A673 (cell line): ENCODE results near the gene ARID5B. TPM values are rescaled to one million over a fixed set of nuclear protein-coding genes. Genes with fewer than 3 reads are reported as not detected.
A peak's percentile ranks its signal among the peaks of the same experiment; 100 is the strongest.

Source experiments
- BruUV-seq: library from RNA; stranded (reverse); fragments of 400-500 nt; replicated peaks from 2 replicates; lab custom pipeline; 2021; lab: Mats Ljungman, UMichigan
- CTCF ChIA-PET: fragments of 300-600 bp; sonication (Branson Sonifier 250); formaldehyde crosslinking; loops from one replicate; lab custom pipeline; 2022; ENCODE audit warnings: antibody characterized with exemption; lab: Charles Lee
- POLR2A ChIA-PET: fragments of 300-600 bp; sonication (Branson Sonifier 250); formaldehyde crosslinking; loops from one replicate; lab custom pipeline; 2022; ENCODE audit warnings: antibody characterized with exemption; ENCODE audit not compliant: low non-redundant PET; lab: Charles Lee
- DNase-seq: peaks from one replicate; pipeline ENCODE4 v3.0.0-alpha.2; 2015; ENCODE audit warnings: low spot score
- H3K27ac ChIP-seq: fragments of 200-600 bp; sonication (generic); 2 replicates; pipeline ENCODE4 v1.5.1; 2016; ENCODE audit warnings: mixed run types, low read depth, mild to moderate bottlenecking, mixed read lengths, antibody characterized with exemption, low read length; ENCODE audit not compliant: poor library complexity, severe bottlenecking
- H3K27me3 ChIP-seq: fragments of 200-600 bp; sonication (generic); replicated peaks from 2 replicates; pipeline ENCODE4 v1.6.1; 2017; ENCODE audit warnings: mixed run types, low read depth, mild to moderate bottlenecking, mixed read lengths, antibody characterized with exemption, low read length; ENCODE audit not compliant: insufficient read depth, poor library complexity
- H3K36me3 ChIP-seq: fragments of 200-600 bp; sonication (generic); 2 replicates; pipeline ENCODE4 v1.6.1; 2016; ENCODE audit warnings: mixed run types, mild to moderate bottlenecking, mixed read lengths, antibody characterized with exemption, low read length; ENCODE audit not compliant: insufficient read depth, poor library complexity, severe bottlenecking
- H3K4me1 ChIP-seq: fragments of 200-600 bp; sonication (generic); 2 replicates; pipeline ENCODE4 v1.6.1; 2017; ENCODE audit warnings: mixed run types, mild to moderate bottlenecking, mixed read lengths, antibody characterized with exemption, low read length; ENCODE audit not compliant: insufficient read depth, poor library complexity, severe bottlenecking
- H3K4me3 ChIP-seq: fragments of 200-600 bp; sonication (generic); 2 replicates; pipeline ENCODE4 v1.5.1; 2016; ENCODE audit warnings: low read depth, mixed run types, mild to moderate bottlenecking, mixed read lengths, low read length; ENCODE audit not compliant: poor library complexity, severe bottlenecking
- H3K9me3 ChIP-seq: fragments of 200-600 bp; sonication (generic); 2 replicates; pipeline ENCODE4 v1.6.1; 2016; ENCODE audit warnings: mixed run types, low read depth, mild to moderate bottlenecking, mixed read lengths, antibody characterized with exemption, low read length; ENCODE audit not compliant: poor library complexity, severe bottlenecking
- EZH2 ChIP-seq: fragments of 200-600 bp; sonication (generic); IDR thresholded peaks from 2 replicates; pipeline ENCODE4 v1.6.1; 2017; ENCODE audit warnings: borderline replicate concordance, low read depth, mild to moderate bottlenecking, mixed read lengths, antibody characterized with exemption, low read length; ENCODE audit not compliant: poor library complexity, severe bottlenecking
- intact Hi-C: fragments of 100-400 bp; cut with micrococcal nuclease; formaldehyde crosslinking; loops from one replicate; pipeline ENCODE4 v1.10.0; 2022; ENCODE audit not compliant: unreplicated experiment
- total RNA-seq: library from RNA; stranded (reverse); gene quantifications from 2 replicates; pipeline ENCODE4 v1.2.3, GENCODE V29; 2021
- TF ChIP-seq, protein P1 (sequence below): fragments of 300-800, 200-600 bp; sonication (generic); conservative IDR thresholded peaks from 2 replicates; pipeline ENCODE4 v1.5.1; 2017; ENCODE audit warnings: low read depth, mild to moderate bottlenecking, antibody characterized with exemption, low read length, moderate library complexity, mixed read lengths

Gene ARID5B
- total RNA-seq, 1 experiment from 2014 or later = 29.0 TPM

DNA sequence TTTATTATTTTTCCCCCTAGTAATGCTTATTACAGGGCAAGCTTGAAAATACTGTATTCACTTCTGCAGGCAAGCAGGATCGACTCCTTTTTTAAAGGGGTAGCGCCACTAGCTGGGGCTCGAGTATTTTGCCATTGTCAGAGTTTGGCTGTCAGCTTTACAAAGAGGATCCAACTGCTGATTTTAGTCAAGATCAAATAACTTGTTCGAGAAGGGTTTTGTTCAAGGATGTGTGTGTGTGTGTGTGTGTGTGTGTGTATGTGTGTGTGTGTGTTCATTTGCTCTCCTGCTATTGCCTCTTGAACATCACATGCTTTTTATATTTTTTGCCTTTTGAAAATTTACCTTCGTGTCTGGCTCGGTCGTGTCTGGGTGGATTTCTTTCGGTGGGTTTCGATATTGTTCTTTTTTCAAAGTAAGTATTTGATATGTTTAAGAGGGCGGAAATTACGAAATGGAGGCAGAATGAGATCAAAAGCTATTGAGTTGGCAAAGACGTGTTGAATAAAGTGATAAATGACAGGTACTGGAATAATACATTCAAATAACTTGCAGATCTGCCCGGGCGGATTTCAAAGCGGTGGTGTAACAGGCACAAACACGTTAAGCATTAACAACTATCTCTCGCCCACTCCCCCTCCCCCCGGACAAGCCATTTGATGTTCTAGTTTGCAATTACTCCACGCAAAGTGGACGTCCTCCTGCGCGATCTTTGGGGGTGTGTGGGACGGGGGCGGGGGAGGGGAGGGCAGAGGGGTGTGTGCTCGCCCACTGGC, 1.1 kb downstream of the ARID5B start:
- no peak for TF ChIP-seq EZH2
- TF ChIP-seq, protein P1, sequence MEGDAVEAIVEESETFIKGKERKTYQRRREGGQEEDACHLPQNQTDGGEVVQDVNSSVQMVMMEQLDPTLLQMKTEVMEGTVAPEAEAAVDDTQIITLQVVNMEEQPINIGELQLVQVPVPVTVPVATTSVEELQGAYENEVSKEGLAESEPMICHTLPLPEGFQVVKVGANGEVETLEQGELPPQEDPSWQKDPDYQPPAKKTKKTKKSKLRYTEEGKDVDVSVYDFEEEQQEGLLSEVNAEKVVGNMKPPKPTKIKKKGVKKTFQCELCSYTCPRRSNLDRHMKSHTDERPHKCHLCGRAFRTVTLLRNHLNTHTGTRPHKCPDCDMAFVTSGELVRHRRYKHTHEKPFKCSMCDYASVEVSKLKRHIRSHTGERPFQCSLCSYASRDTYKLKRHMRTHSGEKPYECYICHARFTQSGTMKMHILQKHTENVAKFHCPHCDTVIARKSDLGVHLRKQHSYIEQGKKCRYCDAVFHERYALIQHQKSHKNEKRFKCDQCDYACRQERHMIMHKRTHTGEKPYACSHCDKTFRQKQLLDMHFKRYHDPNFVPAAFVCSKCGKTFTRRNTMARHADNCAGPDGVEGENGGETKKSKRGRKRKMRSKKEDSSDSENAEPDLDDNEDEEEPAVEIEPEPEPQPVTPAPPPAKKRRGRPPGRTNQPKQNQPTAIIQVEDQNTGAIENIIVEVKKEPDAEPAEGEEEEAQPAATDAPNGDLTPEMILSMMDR = peak; percentile 50
- no peaks in the 10 kb centered on the region for H3K9me3 ChIP-seq
- H3K36me3 ChIP-seq = no peaks in the 10 kb centered on the region
- DNase-seq = peak; percentile 86
- no TSS peak for BruUV-seq
- ChIA-PET POLR2A (interaction anchor here (0.6 kb wide), 1 partner anchor 90 kb away, joined by 4 read pairs; no protein-coding TSS in a partner anchor), CTCF (interaction anchor here (0.6 to 1.1 kb wide), 9 partner anchors 35 to 878 kb away, joined by 3 to 8 read pairs (median 4); no protein-coding TSS in a partner anchor)
- intact Hi-C loops = loop anchor here (2.0 to 10.0 kb wide), 4 partner anchors 35 to 1085 kb away; no protein-coding TSS in a partner anchor
- H3K27ac ChIP-seq = peak overlapping the region; percentile 85
- peak overlapping the region; percentile 68 for H3K4me3 ChIP-seq
- peaks cover 45% of the 10 kb centered on the region for H3K4me1 ChIP-seq
- H3K27me3 ChIP-seq = no peaks in the 10 kb centered on the region

DNA sequence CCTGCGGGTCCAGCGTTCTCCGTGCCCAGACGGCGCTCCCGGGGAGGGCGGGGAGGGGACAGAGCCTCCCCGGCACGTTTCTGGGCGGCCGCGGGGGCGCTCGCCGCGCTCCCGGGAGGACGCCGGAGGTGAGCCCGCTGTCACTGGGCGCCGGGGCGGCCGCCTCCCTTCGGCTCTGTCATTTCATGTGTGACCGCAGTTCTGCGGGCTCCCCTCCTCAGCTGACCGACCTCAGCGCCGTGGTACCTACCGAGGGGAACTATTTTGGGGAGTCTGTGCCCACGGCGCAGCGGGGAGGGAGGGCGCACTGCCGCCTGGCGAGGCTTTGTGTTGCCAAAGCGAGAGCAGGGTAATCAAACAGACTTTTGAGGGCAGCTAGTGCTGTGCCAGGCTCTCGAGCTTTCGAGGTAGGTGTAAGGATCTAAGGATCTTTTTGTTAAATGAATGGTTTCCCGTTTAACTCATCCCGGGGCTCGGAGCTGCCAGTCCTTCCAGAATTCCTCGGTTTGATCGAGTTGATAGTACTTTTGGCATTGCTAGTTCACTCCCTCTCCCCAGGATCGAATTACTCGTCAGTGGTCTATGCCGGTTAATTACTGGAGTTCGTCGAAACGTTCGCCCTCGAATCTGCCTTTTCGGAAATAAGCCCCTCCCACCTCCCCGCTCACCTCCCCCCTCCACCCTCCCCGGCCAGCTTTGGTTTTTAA, 1.9 kb downstream of the ARID5B start:
- no TSS peak for BruUV-seq
- no peaks in the 10 kb centered on the region for H3K36me3 ChIP-seq

More for the DNA sequence above, 1.9 kb downstream of the ARID5B start:
- Histone ChIP-seq H3K4me3 (peak overlapping the region; percentile 68), H3K4me1 (peaks cover 43% of the 10 kb centered on the region), H3K27ac (peak overlapping the region; percentile 85), H3K9me3 (no peaks in the 10 kb centered on the region), H3K27me3 (no peaks in the 10 kb centered on the region)
- TF ChIP-seq EZH2 = no peak
- TF ChIP-seq, protein P1 = 0 out of 2 replicates have a peak, but pooled peaks have one; percentile 36
- ChIA-PET CTCF (interaction anchor here (1.0 kb wide), 1 partner anchor 342 kb away, joined by 5 read pairs; no protein-coding TSS in a partner anchor), POLR2A (interaction anchor here (0.6 kb wide), 1 partner anchor 33 kb away, joined by 3 read pairs; no protein-coding TSS in a partner anchor)
- peak; percentile 79 for DNase-seq
- intact Hi-C loops = loop anchor here (2.0 to 10.0 kb wide), 4 partner anchors 34 to 1086 kb away; no protein-coding TSS in a partner anchor
